Activated gamma-delta T cell (primary cell): ENCODE data around the gene THPO.

Experiments
- DNase-seq: peaks from one replicate; lab custom pipeline; 2025; lab: John Stamatoyannopoulos, UW

Gene THPO

DNA sequence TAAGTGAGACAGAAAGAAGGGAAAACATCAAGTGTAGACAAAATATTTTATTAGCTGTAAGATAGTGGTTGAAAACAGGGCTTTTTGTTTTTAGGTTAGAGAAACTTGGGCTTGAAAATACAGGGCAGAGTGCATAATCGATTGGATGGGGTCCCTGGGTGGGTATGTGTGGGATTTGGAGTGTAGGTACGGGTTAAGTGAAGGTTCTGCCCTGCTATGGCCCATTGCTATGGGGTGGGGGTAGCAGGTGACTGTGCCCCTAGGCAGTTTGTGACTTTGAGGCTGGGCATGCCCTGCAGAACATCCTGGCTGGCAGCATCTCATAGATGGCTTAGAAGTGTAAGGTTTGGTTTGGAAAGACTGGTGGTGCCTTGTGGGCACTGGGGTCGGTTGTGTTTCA, 44.3 kb downstream of the THPO start:
- no peak for DNase-seq

DNA sequence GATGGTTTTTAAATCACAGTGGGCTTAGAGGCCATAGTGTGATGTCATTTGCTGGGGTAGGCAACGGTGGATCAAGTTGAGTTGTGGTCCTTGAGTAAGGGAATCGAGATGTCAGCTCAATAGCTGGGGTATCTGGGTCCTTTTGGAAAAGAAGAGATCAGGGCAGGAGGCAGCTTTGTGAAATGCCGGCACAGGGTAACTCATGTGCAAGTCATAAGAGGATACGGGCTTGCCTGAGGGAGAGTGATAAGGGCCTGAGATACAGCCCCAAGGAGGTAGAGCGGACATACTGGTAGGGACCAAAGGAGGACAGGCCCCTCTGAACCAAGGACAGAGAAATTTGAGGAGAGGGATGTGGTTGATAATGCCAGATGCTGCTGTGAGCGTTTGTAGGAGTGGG, 44.8 kb downstream of the THPO start:
- no peak for DNase-seq

- DNase-seq: no peak
These were observed 45.5 kb downstream of the THPO start for GRCh38 chr3:184332370-184333090.

DNA sequence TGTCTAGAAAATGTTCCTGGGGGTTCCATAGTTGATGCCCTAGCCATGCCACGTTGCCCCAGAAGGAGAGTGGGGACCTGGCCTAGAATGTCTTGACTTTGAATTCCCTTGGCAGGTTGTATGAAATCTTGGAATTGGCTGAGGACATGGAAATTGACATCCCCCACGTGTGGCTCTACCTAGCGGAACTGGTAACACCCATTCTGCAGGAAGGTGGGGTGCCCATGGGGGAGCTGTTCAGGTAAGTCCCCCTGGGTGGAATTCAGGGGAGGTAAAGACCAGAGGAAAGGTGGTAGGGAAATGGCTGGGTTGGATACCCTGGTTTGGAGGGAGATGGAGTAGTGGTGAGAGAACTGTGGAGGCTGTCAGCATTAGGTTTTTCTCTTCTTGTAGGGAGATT, 49.5 kb downstream of the THPO start:
- no peak for DNase-seq

- no peak for DNase-seq
These were observed 50.8 kb downstream of the THPO start for GRCh38 chr3:184327171-184327570.

DNA sequence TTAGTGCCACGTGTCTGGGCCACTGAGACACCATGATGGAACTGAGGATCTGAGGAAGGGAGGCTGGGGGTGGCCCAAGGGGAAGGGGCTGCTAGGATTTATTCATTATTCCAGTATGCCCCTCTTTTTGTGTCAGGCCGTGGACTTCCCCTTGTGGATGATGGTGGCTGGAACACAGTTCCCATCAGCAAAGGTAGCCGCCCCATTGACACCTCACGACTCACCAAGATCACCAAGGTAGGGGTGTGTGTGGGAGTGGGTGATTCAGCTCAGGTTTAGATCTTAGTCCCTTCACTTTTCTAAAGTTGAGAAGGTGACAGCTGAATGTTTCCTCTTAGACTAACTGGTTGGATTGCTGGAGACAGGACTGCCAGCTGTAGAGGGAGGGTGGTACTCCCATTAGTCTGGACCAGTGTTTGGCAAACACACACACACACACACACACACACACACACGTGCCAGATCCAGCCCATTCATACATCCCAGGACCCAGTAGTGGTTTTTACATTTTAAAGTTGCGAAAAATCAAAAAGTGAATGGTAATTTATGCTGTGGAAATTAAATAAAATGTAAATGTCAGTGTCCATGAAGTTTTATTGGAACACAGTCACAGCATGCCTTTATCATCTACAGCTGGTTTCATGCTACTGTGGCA, 52.2 kb downstream of the THPO start:
- no peak for DNase-seq

DNA sequence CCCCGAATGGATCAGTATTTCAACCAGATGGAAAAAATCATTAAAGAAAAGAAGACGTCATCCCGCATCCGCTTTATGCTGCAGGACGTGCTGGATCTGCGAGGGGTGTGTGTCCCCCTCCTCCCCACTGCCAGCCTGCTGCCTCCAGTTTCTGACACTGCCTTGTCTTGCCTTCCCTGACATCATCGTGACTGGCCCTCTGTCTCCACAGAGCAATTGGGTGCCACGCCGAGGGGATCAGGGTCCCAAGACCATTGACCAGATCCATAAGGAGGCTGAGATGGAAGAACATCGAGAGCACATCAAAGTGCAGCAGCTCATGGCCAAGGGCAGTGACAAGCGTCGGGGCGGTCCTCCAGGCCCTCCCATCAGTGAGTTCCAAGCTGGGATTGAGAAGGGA, 52.7 kb downstream of the THPO start:
- no peak for DNase-seq

- no peak for DNase-seq
These were observed 54.3 kb downstream of the THPO start for GRCh38 chr3:184323696-184324095.

- no peak for DNase-seq
These were observed 55.1 kb downstream of the THPO start for GRCh38 chr3:184322731-184323487.
